ENCODE results near the gene ERI3. TPM values are rescaled to one million over a fixed set of nuclear protein-coding genes. Genes with fewer than 3 reads are reported as not detected.

ERI3 gene
- total RNA-seq, 1 experiment from 2014 or later: 83.3 TPM

GRCh38 chr1:44225761-44226160, 129.3 kb downstream of the ERI3 start:
- in situ Hi-C loops (cut with HindIII; ENCODE audit: low pct_unique_long_range_greater_than_20kb, low sequenced_read_pairs): no loop called here
- no TSS peak for BruUV-seq (replicated peaks)

DNA sequence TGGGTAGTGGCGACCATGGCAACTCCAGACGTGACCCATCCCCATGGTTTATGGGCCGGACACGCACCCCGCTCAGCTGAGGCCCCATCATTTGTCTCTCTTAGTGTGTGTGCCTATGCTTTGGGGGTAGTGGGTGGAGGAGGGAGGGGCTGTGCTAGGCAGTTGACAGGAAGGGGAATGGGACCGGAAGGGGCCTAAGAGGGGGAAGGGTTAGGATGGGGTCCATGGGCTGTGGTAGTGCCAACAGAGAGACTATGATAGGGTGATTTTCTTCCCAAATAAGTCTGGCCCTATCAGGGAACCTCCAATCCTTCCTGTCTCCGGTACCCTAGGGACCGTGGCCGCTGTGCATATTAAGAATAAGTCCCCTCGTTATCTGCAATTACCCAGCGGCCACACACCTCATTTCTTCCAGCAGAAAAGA, 131.9 kb downstream of the ERI3 start:
- Histone ChIP-seq H3K27me3 (ENCODE audit: control insufficient read depth, insufficient read depth, low read length) (no peaks in the 10 kb centered on the region), H3K4me1 (ENCODE audit: control insufficient read depth, insufficient read depth, low read length) (no peaks in the 10 kb centered on the region), H3K36me3 (ENCODE audit: control insufficient read depth, insufficient read depth, low read length) (peaks cover 2% of the 10 kb centered on the region; the same call in 1 of the 2 replicates), H3K9me3 (ENCODE audit: control insufficient read depth, insufficient read depth, low read depth, low read length) (0 out of 2 replicates have a peak, but pooled peaks cover 3% of the 10 kb centered on the region), H3K27ac (ENCODE audit: low read length) (no peak overlapping the region), H3K4me3 (ENCODE audit: low read depth in 2 of 2, low read length in 2 of 2) (no peak overlapping the region)
- ATAC-seq (no peak), DNase-seq (ENCODE audit: low read depth, low spot score) (no peak)
- no TSS peak for BruUV-seq (replicated peaks)
- ChIA-PET POLR2A (no interaction called here), CTCF (no interaction called here)
- TF ChIP-seq POLR2AphosphoS5 (IDR thresholded peaks at IDR 0.05; ENCODE audit: low read depth, low read length): no peak
- no peak for TF ChIP-seq REST (IDR thresholded peaks at IDR 0.05; ENCODE audit: insufficient read depth in 1 of 2, low read depth in 2 of 2, low read length in 1 of 2)
- TF ChIP-seq, protein P1, sequence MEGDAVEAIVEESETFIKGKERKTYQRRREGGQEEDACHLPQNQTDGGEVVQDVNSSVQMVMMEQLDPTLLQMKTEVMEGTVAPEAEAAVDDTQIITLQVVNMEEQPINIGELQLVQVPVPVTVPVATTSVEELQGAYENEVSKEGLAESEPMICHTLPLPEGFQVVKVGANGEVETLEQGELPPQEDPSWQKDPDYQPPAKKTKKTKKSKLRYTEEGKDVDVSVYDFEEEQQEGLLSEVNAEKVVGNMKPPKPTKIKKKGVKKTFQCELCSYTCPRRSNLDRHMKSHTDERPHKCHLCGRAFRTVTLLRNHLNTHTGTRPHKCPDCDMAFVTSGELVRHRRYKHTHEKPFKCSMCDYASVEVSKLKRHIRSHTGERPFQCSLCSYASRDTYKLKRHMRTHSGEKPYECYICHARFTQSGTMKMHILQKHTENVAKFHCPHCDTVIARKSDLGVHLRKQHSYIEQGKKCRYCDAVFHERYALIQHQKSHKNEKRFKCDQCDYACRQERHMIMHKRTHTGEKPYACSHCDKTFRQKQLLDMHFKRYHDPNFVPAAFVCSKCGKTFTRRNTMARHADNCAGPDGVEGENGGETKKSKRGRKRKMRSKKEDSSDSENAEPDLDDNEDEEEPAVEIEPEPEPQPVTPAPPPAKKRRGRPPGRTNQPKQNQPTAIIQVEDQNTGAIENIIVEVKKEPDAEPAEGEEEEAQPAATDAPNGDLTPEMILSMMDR (IDR thresholded peaks at IDR 0.05): no peak
- no peak for TF ChIP-seq SIN3A (IDR thresholded peaks at IDR 0.05; ENCODE audit: borderline replicate concordance, insufficient read depth, low read depth, low read length)
- TF ChIP-seq TCF7L2 (IDR thresholded peaks at IDR 0.05; ENCODE audit: low read depth, low read length): no peak
- intact Hi-C loops (cut with micrococcal nuclease; ENCODE audit: unreplicated experiment) (no loop called here), in situ Hi-C loops (cut with HindIII; ENCODE audit: low pct_unique_long_range_greater_than_20kb, low sequenced_read_pairs) (no loop called here)

More at GRCh38 chr1:44225761-44226160, 129.3 kb downstream of the ERI3 start:
- H3K36me3 ChIP-seq (ENCODE audit: control insufficient read depth, insufficient read depth, low read length): no peaks in the 10 kb centered on the region
- intact Hi-C loops (cut with micrococcal nuclease; ENCODE audit: unreplicated experiment): no loop called here
- CTCF ChIA-PET: no interaction called here
- H3K4me1 ChIP-seq (ENCODE audit: control insufficient read depth, insufficient read depth, low read length): no peaks in the 10 kb centered on the region
- POLR2A ChIA-PET: interaction anchor here (0.6 kb wide), 1 partner anchor 426 kb away, joined by 13 read pairs; no protein-coding TSS in a partner anchor
- ATAC-seq: no peak
- DNase-seq (ENCODE audit: low read depth, low spot score): no peak
- 0 out of 2 replicates have a peak, but pooled peaks cover 3% of the 10 kb centered on the region for H3K9me3 ChIP-seq (ENCODE audit: control insufficient read depth, insufficient read depth, low read depth, low read length)
- no peaks in the 10 kb centered on the region for H3K27me3 ChIP-seq (ENCODE audit: control insufficient read depth, insufficient read depth, low read length)
- no peak for TF ChIP-seq REST (IDR thresholded peaks at IDR 0.05; ENCODE audit: insufficient read depth in 1 of 2, low read depth in 2 of 2, low read length in 1 of 2)
- TF ChIP-seq POLR2AphosphoS5 (IDR thresholded peaks at IDR 0.05; ENCODE audit: low read depth, low read length): no peak
- TF ChIP-seq TCF7L2 (IDR thresholded peaks at IDR 0.05; ENCODE audit: low read depth, low read length): no peak
- TF ChIP-seq, protein P1 (IDR thresholded peaks at IDR 0.05): no peak
- no peak for TF ChIP-seq SIN3A (IDR thresholded peaks at IDR 0.05; ENCODE audit: borderline replicate concordance, insufficient read depth, low read depth, low read length)
- H3K4me3 ChIP-seq (ENCODE audit: low read depth in 2 of 2, low read length in 2 of 2): no peak overlapping the region
- no peak overlapping the region for H3K27ac ChIP-seq (ENCODE audit: low read length)
